SU-DHL-6 (cell line): ENCODE measurements around the gene TMEM258.

Experiments
- CTCF ChIP-seq: fragments of 200-600 bp; sonication (generic); IDR thresholded peaks from one replicate; pipeline ENCODE4 v1.5.1; 2017; ENCODE audit warnings: antibody characterized with exemption, mild to moderate bottlenecking, low read length, moderate library complexity; ENCODE audit not compliant: insufficient read depth, poor library complexity, severe bottlenecking
- EZH2phosphoT487 ChIP-seq: fragments of 200-600 bp; sonication (generic), shearing (Covaris generic); conservative IDR thresholded peaks from 2 replicates; pipeline ENCODE4 v1.6.1; 2018; ENCODE audit warnings: mild to moderate bottlenecking, antibody characterized with exemption, low read length, moderate library complexity, mixed read lengths

DNA sequence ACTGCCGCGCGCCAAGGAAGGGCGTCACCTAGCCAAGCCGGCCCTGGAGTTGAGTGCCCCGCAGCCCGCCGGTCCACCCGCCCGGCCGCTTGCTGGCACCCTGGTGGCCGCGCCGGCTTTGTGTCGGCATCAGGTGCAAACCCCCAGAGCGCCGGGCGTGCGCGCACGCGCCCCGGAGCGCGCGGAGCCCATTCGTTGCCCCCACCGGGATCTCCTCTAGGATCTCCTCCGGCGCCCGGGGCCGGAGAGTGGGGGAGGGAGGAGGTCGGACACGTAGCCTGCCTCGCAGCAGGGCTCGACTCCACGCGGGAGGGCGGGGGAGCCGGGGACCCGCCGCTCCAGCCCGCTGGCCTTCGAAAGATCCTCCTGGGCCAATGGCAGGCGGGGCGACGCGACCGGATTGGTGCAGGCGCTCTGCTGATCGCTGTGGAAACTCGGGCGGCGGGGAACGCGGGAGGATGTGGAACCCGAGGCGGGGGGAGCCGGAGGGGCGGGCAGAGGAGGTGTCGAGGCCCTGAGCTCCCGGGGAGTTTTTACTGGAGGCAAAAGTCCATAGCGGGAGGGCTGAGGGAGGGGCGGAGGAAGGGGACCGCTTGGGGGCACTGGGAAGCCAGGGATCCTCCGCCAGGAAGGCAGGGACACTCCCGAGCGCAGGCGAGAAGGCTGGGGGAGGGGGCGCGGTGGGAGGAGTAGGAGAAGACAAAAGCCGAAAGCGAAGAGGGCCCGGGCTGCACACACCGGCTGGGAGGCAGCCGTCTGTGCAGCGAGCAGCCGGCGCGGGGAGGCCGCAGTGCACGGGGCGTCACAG, 35.4 kb upstream of the TMEM258 start, which contains the start of gene FADS2:
- TF ChIP-seq CTCF (no peak), EZH2phosphoT487 (no peak)
